ENCODE data around the gene CWF19L1. TPM values are rescaled to one million over a fixed set of nuclear protein-coding genes. Genes with fewer than 3 reads are reported as not detected.

Gene CWF19L1
- polyA plus RNA-seq, 3 donors = 27.6 to 31.5 (median 30.4) TPM

GRCh38 chr10:100186253-100187212 lies 80.9 kb downstream of the CWF19L1 start:
- peak in 3 of 11 donors; percentile 17 to 28 (median 18) for DNase-seq (ENCODE audit: extremely low read depth in 1 of 11, low read depth in 9 of 11, low spot score in 4 of 11)

- peak; percentile 79 to 96 (median 91) for DNase-seq (ENCODE audit: extremely low read depth in 1 of 11, low read depth in 9 of 11, low spot score in 4 of 11)
Measured at GRCh38 chr10:100185364-100186252, 81.8 kb downstream of the CWF19L1 start, which contains the start of gene ERLIN1. Gene ERLIN1 (minus strand): TSS chr10:100186029. CDS start chr10:100185626, 403 bp downstream.

- peak in 4 of 11 donors; percentile 13 to 26 (median 18) for DNase-seq (ENCODE audit: extremely low read depth in 1 of 11, low read depth in 9 of 11, low spot score in 4 of 11)
Measured at GRCh38 chr10:100184840-100185239, 82.6 kb downstream of the CWF19L1 start.

GRCh38 chr10:100184426-100184825 lies 83.0 kb downstream of the CWF19L1 start:
- no peak for DNase-seq (ENCODE audit: extremely low read depth in 1 of 11, low read depth in 9 of 11, low spot score in 4 of 11)

- DNase-seq (ENCODE audit: extremely low read depth in 1 of 11, low read depth in 9 of 11, low spot score in 4 of 11) = no peak
Measured at GRCh38 chr10:100183481-100183880, 84.0 kb downstream of the CWF19L1 start.

GRCh38 chr10:100182908-100183307 lies 84.5 kb downstream of the CWF19L1 start:
- no peak for DNase-seq (ENCODE audit: extremely low read depth in 1 of 11, low read depth in 9 of 11, low spot score in 4 of 11)

Other genes with a start within 250 kb of the CWF19L1 start
- 1 to 10 TPM; 3.0 to 3.2 (median 3.1) TPM for gene CPN1, start 185.8 kb downstream of the CWF19L1 start, polyA plus RNA-seq (ENCODE audit: insufficient read length in 3 of 3)
- 10 to 100 TPM; 47.2 to 58.3 (median 54.4) TPM for gene ERLIN1, start 81.6 kb downstream of the CWF19L1 start, polyA plus RNA-seq (ENCODE audit: insufficient read length in 3 of 3)
- 10 to 100 TPM; 24.9 to 31.5 (median 29.4) TPM for gene CHUK, start 38.0 kb downstream of the CWF19L1 start, polyA plus RNA-seq (ENCODE audit: insufficient read length in 3 of 3)
- 10 to 100 TPM; 34.7 to 46.2 (median 37.6) TPM for gene BLOC1S2, start 19.0 kb upstream of the CWF19L1 start, polyA plus RNA-seq (ENCODE audit: insufficient read length in 3 of 3)
- under 1 TPM; 0.08 to 0.10 (median 0.09) TPM for gene PKD2L1, start 62.6 kb upstream of the CWF19L1 start, polyA plus RNA-seq (ENCODE audit: insufficient read length in 3 of 3)
- 10 to 100 TPM; 37.8 to 56.9 (median 45.6) TPM for gene SCD, start 79.6 kb upstream of the CWF19L1 start, polyA plus RNA-seq (ENCODE audit: insufficient read length in 3 of 3)
- gene WNT8B, start 195.4 kb upstream of the CWF19L1 start, polyA plus RNA-seq (ENCODE audit: insufficient read length in 3 of 3) = under 1 TPM; 0.82 to 0.97 (median 0.92) TPM